ENCODE results near the gene THRA. TPM values are rescaled to one million over a fixed set of nuclear protein-coding genes. Genes with fewer than 3 reads are reported as not detected.

The THRA gene
- total and polyA plus RNA-seq, 9 of the 15 experiments (the other 6 are each of a cell fraction or from before 2014, with no cell fraction given), result 0.34 to 23.4 (median 12.7) TPM

- TF ChIP-seq E2F5 (CRISPR knock-in tag; IDR thresholded peaks at IDR 0.05) (no peak), TRIM24 (IDR thresholded peaks at IDR 0.05) (no peak), CHD4 (IDR thresholded peaks at IDR 0.05; ENCODE audit: insufficient read depth, insufficient replicate concordance, low read depth, low read length, poor library complexity, severe bottlenecking) (no peak), NELFE (IDR thresholded peaks at IDR 0.05; ENCODE audit: insufficient read depth, insufficient read length) (no peak), ZBTB2 (IDR thresholded peaks at IDR 0.05) (peak; percentile 95), TAF1 (IDR thresholded peaks at IDR 0.05; ENCODE audit: control insufficient read depth, extremely low read depth, insufficient read depth, low read length, severe bottlenecking) (peak; percentile 27), ZNF384 (IDR thresholded peaks at IDR 0.05; ENCODE audit: low read depth, low read length) (no peak), KAT2B (IDR thresholded peaks at IDR 0.05; ENCODE audit: low read depth, low read length) (no peak), NCOR1 (IDR thresholded peaks at IDR 0.05) (no peak), CCAR2 (IDR thresholded peaks at IDR 0.05; ENCODE audit: low read depth, low read length) (no peak), FOSL1 (tag; conservative IDR thresholded peaks at IDR 0.05) (peak; percentile 98), CHAMP1 (IDR thresholded peaks at IDR 0.05) (no peak), ZNF41 (CRISPR knock-in tag; conservative IDR thresholded peaks at IDR 0.05) (no peak), ZBTB12 (CRISPR knock-in tag; IDR thresholded peaks at IDR 0.05) (0 out of 2 replicates have a peak, but pooled peaks have one; percentile 20), TEAD2 (tag; IDR thresholded peaks at IDR 0.05) (no peak), TSHZ1 (CRISPR knock-in tag; IDR thresholded peaks at IDR 0.05) (no peak), CREM (IDR thresholded peaks at IDR 0.05; ENCODE audit: low read depth) (peak; percentile 84), TEAD1 (CRISPR knock-in tag; IDR thresholded peaks at IDR 0.05) (0 out of 4 replicates have a peak, but pooled peaks of 1 of the 2 experiments have one; percentile 38)
Observed at GRCh38 chr17:40100669-40101366, 38.1 kb downstream of the THRA start (continued).

Measured in K562 (cell line).